DMS114 treated with DMSO at 0.1 percent for 48 hours (cell line): ENCODE measurements around the gene NINL.
"Not testable (repeated sequence)": the region's sequence is repeated elsewhere in the genome, so short reads cannot be mapped to it uniquely, and the experiment has no call there.

Source experiments
- DNase-seq: peaks from one replicate; lab custom pipeline; 2025; ENCODE audit not compliant: unreplicated experiment; lab: John Stamatoyannopoulos, UW

The NINL gene

DNA sequence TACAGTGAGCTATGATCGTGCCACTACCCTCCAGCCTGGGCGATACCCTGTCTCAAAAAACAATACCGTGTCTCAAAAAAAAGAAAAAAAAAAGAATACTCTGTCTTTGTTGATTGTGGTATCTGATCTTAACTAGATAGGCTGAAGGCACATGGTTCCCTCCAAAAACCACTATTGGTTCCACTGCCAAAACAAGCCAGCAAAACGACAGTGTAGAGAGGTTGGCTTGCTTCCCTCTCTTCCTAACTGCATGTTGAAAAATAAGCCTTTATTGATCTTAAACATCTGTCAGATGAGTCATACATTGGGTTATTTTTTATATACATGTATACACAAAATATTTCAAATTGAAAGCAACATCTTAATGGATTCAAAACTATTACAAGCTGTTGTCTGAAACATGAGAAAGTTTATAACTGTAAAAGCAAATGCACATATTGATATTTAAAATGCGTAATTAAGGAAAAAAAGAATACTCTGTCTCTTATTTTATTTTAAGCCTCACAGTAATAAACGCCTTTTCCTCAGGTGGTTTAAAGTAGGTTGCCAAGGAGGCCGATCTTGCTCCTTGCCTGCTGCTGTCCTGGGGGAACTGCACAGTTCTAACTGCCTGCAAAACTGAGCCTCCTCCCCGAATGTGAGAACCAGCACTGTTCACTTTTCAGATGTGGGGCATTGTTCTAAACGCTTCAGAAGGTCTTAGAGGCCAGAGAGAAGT is 7.0 kb upstream of the NINL start:
- no peak for DNase-seq

DNA sequence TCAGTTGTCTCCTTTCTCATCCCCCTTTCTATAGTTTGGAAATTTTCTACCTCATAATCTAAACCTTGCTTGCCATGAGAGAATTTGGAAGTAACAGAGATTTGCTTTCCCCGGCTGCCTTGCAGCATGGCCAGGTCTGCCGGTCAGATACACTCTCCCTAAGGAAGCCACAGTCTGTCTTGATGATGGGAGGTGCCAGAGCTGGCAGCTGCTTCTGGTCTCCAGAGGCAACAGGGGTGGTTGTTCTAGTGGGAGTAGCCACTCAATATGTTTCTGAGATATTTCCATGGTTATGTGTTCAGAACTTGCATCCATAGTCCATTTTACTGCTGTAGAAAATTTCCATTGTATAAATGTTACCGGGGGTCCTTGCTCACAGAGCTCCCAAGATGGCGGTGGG is 5.4 kb upstream of the NINL start:
- not testable (repeated sequence) for DNase-seq

DNA sequence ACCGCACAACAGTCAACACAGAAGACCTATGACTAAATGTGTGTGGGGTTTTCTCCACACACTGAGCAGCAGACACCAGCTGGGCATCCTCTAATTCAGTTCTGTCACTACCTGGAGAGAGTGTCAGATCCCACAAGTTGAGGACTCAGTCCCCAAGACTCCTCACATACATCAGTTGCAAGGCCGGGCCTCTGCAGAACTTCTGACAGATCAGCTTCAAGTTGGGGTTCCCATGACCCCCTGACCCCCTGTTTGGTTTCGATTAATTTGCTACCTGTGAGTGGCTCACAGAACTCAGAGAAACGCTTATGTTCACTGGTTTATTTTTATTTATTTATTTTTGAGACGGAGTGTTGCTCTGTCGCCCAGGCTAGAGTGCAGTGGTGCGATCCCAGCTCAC is 3.2 kb upstream of the NINL start:
- DNase-seq, result no peak

DNA sequence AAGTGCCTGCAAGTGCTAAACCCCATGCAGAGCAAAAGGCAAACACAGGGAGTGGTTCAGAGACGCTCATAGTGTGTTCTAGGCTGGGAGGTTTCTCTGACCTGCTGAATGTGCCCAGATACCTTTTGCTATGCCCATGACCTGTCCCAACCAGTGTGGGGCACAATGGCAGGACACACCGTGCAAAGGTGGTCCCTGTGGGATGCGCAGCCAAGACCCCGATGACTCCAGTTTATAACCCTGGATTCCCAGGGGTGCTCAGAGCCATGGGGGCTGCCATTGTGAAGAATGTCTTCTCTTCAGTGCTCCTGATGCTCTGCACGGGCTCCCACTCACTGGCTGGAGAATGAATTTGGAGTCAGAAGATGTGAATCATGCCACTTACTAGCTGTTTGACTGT is 2.2 kb upstream of the NINL start:
- DNase-seq, result no peak

DNA sequence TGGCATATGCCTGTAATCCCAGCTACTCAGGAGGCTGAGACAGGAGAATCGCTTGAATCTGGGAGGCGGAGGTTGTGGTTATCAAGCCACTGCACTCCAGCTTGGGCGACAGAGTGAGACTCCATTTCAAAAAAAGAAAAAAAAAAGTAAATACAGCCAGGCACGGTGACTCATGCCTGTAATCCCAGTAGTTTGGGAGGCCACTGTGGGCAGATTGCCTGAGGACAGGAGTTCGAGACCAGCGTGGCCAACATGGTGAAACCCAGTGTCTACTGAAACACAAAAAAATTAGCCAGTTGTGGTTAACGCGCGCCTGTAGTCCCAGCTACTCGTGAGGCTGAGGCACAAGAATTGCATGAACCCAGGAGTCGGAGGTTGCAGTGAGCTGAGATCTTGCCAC is 1.5 kb upstream of the NINL start:
- no peak for DNase-seq

DNA sequence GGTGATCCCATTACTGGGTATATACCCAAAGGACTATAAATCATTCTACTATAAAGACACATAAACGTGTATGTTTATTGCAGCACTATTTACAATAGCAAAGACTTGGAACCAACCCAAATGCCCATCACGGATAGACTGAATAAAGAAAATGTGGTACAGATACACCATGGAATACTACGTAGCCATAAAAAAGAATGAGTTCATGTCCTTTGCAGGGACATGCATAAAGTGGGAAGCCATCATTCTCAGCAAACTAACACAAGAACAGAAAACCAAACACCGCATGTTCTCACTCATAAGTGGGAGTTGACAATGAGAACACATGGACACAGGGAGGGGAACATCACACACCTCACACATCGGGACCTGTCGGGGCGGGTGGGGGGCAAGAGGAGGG is 1.7 kb downstream of the NINL start:
- not testable (repeated sequence) for DNase-seq

DNA sequence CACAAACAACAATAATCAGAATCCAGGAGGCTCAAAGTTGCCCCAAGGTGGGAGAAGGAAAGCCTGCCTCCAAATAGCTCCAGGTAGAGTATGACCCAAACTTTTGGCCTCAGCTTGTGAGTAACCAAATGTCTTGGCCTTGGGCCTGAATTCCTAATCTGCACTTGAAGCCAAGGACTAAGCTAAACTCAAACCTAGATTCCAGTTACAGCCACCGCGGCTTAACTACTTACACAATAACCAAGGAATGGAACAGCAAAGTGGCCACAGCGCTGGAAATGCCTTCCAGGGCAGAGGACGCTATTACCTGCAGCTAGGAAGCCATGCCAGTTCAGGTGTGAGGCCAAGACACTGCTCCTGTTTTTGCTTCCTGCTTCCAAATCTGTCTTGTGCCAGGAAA is 4.6 kb downstream of the NINL start:
- no peak for DNase-seq

DNA sequence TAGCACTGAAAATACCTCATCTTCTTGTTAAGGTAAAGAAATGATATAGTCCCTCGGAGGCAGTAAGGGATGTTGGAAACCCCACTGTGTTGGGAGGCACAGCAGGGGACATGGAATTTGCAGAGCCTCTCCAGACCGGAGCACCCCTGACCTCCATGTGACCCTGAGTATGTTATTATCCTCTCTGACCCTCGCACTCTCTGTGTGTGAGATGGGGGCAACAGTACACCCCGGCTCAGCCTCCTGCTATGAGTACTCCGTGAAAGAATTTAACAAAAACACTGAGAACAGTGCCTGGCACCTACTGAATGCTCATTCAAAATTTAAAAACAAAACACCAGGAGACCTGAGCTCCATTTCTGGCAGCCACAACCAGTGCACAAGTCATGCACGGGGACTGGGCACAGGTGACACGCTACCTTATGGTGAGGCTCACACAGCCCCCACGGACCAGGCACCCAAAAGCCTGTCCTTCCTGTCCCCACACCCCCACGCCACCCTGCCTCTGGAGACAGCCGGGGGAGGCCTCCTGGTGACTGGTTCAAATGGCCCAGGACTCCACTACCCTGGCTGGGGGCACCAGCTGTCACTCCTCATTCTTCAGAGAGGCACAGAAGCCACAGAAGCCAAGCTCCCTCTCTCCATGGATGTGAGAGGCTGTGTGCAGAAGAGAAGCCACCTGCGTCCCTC is 6.1 kb downstream of the NINL start:
- DNase-seq, result no peak

DNA sequence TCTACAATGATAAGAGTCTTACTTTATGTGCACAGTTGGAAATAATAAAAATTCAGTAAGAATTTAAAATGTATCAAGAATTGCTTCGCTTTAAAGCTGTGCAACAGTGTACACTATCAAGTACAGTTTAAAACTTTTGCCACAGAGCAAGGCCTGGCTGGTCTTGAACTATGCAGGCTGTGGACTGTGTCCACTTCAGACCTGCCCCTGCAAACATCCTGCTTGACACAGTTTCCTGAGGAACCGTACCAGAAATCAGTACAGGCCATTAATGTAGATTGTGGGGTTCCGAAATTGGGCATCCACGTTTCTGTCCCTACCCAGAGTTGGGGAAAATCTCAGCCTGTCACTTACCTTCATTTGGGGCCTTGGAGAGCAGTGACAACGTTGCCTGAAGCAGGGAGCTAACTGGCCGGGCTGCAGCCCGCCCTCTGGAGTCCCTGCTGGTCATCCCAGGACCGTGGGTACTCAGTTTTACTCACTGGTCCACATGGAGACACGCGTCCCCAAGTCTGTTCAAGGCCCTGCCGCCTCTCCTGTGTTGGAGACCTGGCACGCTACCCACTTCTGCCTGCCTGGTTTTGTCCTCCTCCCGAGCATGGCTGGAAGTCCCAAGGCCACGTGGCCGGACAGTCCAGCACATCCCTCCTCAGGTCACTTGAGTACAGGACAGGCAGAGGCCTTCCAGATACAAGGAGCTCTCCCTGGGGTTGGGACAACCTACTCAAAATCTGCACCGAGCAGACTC is 8.4 kb downstream of the NINL start:
- DNase-seq, result no peak

DNA sequence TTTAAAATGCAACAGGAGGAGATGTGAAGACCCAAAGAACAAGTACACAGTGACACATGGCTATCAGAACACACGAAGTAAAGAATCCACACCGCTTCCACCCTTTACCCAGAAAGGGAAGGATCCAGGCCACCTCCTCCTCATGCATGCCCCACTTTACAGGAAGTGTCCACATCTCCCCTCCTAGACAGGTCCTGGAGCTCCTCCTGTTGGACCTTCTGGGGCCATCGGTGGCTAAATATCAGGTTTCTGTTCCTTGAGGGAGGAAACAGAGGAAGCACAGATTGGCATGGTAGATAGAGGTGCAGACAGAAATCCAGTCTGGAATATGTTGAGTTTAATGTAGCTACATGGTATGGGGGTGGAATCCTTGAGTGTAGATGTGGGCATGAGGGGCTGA is 10.9 kb downstream of the NINL start:
- no peak for DNase-seq

DNA sequence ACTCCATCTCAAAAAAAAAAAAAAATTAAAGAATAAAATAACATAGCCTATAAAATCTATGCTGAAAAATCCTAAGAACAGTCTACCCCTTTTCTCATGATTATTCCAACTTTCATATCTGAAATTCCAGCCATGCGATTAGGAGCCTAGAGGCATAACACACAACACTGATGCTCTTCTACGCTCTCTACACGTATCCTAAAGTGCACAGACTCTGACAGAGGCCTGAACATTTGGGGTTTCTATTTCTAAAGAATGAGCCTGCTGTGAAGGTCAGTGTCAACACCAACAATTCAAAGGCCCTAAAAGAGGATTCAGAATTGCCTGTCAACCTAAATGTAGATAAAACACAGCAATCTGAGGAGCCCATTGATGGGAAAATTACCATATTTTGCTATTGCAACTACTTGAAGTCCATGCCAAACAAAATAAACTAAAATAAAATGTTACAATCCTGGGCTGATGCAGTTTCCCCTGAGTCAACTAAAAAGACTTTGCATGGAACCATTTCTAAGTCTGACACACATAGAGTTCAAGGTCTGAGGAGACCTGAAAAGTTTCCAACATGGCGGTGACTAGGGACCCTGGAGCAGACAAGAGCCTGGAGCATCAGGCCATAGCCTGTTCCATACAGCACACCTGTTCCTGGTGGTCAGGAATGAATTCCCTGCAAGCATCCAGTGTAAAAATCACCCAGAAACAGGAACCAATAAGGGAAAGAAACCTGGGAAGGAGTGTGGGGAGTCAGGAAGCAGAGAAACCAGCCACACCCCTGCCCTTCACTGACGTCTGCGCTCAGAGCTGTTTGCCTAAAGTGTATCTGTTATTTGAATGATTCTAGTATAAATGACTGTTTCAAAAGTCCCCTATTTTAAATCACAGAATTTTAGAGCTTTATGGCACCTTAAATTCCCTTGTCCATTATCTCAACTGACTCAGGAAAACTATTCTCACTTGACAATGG is 11.8 kb downstream of the NINL start:
- DNase-seq, result no peak

DNA sequence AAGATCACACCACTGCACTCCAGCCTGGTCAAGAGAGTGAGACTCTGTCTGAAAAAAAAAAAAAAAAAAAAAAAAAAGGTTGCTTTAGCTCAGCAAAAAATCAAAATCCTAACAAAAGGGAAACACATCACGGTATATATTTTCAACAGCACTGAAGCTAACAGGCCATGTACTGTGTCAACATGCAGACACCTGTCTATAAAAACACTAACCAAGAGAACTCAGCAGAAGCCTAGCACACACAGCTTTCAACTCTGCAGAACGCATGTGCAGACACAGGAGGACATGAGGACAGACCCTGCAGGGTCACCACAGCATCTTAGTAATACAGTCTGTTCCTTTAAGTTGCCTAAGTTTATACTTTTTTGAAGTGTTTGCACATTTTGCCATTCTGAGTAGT is 13.5 kb downstream of the NINL start:
- DNase-seq, result no peak

DNA sequence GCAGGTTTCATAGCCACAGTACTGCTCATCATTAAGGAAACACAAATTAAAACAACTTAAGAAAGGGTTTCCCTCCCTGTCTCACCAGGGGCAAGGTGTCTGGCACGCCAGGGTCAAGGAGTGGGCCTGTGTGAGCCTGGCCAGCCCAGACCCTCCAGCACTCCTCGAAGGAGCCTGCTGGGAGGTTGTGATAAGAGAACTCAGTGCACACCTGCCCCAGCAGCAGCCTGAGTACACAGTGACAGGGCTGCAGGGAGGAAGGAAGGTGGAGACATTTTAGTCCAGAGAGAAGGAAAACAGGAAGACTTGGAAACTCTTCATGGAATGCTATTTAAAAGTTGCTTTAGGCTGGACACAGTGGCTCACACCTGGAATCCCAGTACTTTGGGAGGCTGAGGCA is 14.1 kb downstream of the NINL start:
- no peak for DNase-seq

DNA sequence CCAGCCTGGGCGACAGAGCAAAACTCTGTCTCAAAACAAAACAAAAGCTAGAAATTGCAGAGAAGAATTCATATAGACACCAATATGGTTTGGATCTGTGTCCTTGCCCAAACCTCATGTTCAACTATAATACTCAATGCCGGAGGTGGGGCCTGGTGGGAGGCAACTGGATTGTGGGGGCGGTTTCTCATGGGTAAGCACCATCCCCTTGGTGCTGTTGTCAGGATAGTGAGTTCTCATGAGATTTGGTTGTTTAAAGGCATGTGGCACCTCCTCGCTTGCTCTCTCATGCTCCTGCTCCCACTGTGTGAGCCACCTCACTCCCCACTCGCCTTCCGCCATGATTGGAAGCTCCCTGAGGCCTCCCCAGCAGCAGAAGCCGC is 15.2 kb downstream of the NINL start:
- no peak for DNase-seq

DNA sequence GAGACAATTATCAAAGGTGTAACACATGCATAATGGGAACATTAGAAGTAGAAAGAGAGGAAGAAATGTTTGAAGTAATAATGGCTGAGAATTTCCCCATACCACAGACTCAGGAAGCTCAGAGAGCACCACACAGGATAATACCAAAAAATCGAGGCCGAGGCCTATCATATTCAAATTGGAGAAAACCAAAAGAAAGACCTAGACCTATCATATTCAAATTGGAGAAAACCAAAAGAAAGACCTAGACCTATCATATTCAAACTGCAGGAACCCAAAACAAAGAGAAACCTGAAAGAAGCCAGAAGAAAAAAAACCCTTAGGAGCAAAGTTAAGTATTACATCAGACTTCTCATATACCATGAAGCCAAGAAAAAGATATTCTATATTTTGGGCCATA is 18.0 kb downstream of the NINL start:
- DNase-seq, result no peak

DNA sequence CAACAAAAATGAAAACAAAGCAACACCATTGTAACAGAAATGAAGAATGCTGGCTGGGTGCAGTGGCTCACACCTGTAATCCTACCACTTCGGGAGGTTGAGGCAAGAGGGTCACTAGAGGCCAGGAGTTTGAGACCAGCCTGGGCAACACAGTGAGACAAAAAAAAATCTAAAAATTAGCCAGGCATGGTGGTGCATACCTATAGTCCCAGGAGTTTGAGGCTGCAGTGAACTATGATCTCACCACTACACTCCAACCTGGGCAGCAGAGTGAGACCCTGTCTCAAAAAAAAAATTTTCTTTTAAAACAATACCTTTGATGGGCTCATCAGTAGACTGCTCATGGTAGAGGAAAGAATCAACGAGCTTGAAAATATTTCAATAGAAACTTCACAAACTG is 18.5 kb downstream of the NINL start:
- DNase-seq, result no peak

DNA sequence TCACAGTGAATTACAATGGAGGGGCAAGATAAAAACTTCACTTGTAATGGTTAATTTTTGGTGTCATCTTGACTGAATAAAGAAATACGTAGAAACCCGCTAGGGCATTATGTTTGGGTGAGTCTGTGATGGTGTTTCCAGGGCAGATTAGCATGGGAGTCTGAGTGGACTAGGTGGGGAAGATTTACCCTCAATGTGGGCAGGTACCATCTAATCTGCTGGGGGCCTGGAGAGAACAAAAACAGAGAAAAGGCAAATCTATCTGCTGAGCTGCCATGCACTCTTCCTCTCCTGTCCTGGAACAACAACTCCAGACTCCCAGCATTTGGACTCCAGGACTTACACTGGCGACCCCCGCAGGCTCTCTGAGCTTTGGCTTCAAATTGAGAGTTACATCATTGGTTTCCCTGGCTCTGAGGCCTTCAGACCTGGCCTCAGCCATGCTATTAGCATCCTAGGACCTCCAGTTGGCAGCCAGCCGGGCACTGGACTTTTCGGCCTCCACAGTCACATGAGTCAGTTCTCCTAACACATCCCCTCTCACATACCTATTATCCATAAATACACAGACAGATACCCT is 19.7 kb downstream of the NINL start:
- no peak for DNase-seq

DNA sequence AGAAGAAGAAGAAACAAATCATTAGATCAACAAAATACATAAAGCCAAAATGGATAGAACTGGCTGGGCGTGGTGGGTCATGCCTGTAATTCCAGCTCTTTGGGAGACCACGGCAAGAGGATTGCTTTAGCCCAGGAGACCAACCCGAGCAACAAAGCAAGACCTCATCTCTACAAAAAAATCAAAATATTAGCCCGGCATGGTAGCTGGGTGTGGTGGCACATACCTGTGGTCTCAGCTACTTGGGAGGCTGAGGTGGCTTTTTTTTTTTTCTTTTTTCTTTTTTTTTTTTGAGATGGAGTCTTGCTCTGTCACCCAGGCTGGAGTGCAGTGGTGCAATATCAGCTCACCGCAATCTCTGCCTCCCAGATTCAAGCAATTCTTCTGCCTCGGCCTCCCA is 21.5 kb downstream of the NINL start:
- DNase-seq, result no peak

DNA sequence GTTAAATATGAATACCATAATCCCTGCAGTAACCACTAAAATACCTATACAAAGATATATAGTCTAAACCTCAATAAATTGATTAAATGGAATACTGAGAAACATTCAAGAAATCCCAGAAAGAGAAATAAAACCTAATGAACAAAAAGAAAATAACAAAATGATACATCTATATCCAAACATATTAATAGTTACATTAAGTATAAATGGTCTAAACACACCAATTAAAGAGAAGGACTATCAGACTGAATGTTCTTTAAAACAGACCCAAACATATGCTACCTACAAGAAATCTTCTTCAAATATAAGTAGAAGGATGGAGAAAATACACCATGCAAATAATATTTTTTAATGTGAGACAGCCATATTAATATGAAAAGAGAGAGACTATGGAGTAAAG is 22.0 kb downstream of the NINL start:
- no peak for DNase-seq

DNA sequence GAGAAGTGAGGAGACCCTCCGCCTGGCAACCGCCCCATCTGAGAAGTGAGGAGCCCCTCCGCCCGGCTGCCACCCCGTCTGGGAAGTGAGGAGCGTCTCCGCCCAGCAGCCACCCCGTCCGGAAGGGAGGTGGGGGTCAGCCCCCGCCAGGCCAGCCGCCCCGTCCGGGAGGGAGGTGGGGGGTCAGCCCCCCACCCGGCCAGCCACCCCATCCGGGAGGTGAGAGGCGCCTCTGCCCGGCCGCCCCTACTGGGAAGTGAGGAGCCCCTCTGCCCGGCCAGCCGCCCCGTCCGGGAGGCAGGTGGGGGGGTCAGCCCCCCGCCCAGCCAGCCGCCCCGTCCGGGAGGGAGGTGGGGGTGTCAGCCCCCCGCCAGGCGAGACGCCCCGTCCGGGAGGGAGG is 23.6 kb downstream of the NINL start:
- not testable (repeated sequence) for DNase-seq

DNA sequence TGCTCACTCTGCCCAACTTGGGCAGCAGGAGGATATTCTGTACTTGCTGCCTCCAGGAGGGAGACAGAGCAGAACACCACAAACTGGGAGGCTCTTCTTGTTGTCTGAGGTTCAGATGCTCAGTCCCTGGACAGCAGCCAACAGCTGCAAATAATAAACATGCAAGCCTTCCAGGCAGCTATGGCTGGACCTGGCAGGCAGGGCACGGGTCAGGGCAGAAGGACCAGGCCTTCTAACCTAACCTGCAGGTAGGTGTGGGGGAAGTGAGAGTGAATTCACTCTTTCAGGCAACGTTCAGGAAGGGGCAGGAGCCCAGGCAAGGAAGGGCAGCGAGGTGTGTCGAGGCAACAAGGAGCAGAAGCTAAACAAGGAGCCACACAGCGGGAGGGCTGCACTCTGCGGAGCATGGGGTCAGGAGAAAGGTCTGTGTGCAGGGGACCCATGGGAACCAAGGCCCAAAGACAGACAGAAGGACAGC is 31.5 kb downstream of the NINL start:
- DNase-seq, result no peak
